ENCODE results near the gene ADCY7. TPM values are rescaled to one million over a fixed set of nuclear protein-coding genes. Genes with fewer than 3 reads are reported as not detected.
A peak's percentile ranks its signal among the peaks of the same experiment; 100 is the strongest.

ADCY7 gene
- total and polyA plus RNA-seq, 9 of the 15 experiments (the other 6 are each of a cell fraction or from before 2014, with no cell fraction given) = 2.3 to 108 (median 28.6) TPM

DNA sequence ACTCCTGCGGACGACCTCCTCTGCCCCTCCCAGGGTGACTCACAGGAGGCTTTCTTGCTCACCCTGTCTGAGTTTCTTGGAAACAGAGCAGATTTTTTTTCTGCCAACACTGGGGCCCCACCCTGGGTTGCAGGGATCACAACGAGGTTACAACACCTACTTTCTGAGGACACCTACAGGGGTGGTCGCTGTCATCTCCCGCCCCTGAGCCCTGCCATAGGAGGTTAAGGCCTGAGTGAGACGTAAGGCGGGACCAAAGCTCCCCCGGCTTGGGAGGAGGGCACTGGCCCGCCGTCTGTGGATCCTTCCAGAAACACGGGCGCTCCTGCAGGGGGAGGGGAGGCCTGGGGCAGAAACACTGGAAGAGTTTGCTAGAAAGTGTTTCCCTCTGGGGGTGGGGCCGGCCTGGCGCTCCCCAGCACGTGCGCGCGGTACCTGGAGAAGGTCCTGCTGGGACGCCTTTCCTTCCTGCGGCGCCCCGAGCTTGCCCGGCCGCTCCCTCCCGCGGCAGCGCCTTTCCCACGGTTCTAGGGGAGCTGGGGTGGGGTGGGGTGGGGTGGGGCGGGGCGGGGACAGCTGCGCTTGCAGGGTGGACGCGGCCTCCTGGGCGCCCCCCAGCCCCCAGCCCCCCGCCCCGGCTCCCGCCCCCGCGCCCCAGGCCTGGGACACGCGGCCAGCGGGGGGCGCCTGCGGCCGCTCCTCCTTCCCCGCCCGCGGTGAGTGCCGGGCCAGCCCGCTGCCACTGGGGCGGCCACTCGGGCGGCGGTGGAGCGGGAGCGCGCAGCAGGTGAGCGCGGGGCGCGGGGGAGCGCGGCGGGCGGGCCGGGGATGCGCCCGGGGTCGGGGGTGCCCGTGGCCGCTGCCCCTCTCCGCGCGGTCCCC lies 20.7 kb upstream of the ADCY7 start (continued):
- TF ChIP-seq TRIM25 (IDR thresholded peaks at IDR 0.05; ENCODE audit: borderline replicate concordance) (no peak), ILF3 (IDR thresholded peaks at IDR 0.05; ENCODE audit: borderline replicate concordance) (no peak), HIVEP1 (CRISPR knock-in tag; IDR thresholded peaks at IDR 0.05) (no peak), BCLAF1 (IDR thresholded peaks at IDR 0.05; ENCODE audit: borderline replicate concordance in 1 of 2, control insufficient read depth in 1 of 2, low read depth in 2 of 2, low read length in 1 of 2) (no peak), TAF1 (IDR thresholded peaks at IDR 0.05; ENCODE audit: control insufficient read depth, extremely low read depth, insufficient read depth, low read length, severe bottlenecking) (peak; percentile 39), NR2F6 (CRISPR knock-in tag; IDR thresholded peaks at IDR 0.05) (no peak), SREBF2 (CRISPR knock-in tag; IDR thresholded peaks at IDR 0.05) (no peak), ZNF232 (CRISPR knock-in tag; IDR thresholded peaks at IDR 0.05) (no peak), ZBTB5 (IDR thresholded peaks at IDR 0.05) (peak; percentile 77; the same call in 1 of the 2 replicates)
- TF ChIP-seq, protein P1, sequence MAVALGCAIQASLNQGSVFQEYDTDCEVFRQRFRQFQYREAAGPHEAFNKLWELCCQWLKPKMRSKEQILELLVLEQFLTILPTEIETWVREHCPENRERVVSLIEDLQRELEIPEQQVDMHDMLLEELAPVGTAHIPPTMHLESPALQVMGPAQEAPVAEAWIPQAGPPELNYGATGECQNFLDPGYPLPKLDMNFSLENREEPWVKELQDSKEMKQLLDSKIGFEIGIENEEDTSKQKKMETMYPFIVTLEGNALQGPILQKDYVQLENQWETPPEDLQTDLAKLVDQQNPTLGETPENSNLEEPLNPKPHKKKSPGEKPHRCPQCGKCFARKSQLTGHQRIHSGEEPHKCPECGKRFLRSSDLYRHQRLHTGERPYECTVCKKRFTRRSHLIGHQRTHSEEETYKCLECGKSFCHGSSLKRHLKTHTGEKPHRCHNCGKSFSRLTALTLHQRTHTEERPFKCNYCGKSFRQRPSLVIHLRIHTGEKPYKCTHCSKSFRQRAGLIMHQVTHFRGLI (CRISPR knock-in tag; IDR thresholded peaks at IDR 0.05) = no peak
- TF ChIP-seq, protein P2, sequence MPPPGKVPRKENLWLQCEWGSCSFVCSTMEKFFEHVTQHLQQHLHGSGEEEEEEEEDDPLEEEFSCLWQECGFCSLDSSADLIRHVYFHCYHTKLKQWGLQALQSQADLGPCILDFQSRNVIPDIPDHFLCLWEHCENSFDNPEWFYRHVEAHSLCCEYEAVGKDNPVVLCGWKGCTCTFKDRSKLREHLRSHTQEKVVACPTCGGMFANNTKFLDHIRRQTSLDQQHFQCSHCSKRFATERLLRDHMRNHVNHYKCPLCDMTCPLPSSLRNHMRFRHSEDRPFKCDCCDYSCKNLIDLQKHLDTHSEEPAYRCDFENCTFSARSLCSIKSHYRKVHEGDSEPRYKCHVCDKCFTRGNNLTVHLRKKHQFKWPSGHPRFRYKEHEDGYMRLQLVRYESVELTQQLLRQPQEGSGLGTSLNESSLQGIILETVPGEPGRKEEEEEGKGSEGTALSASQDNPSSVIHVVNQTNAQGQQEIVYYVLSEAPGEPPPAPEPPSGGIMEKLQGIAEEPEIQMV (tag; conservative IDR thresholded peaks at IDR 0.05; ENCODE audit: low read depth) = no peak
- TF ChIP-seq, protein P3, sequence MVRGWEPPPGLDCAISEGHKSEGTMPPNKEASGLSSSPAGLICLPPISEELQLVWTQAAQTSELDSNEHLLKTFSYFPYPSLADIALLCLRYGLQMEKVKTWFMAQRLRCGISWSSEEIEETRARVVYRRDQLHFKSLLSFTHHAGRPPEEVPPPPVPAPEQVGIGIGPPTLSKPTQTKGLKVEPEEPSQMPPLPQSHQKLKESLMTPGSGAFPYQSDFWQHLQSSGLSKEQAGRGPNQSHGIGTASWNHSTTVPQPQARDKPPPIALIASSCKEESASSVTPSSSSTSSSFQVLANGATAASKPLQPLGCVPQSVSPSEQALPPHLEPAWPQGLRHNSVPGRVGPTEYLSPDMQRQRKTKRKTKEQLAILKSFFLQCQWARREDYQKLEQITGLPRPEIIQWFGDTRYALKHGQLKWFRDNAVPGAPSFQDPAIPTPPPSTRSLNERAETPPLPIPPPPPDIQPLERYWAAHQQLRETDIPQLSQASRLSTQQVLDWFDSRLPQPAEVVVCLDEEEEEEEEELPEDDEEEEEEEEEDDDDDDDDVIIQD (CRISPR knock-in tag; IDR thresholded peaks at IDR 0.05) = no peak
